ENCODE data around the gene FGD6. TPM values are rescaled to one million over a fixed set of nuclear protein-coding genes. Genes with fewer than 3 reads are reported as not detected.

The FGD6 gene
- total RNA-seq, 1 experiment from 2014 or later: 18.2 TPM

DNA sequence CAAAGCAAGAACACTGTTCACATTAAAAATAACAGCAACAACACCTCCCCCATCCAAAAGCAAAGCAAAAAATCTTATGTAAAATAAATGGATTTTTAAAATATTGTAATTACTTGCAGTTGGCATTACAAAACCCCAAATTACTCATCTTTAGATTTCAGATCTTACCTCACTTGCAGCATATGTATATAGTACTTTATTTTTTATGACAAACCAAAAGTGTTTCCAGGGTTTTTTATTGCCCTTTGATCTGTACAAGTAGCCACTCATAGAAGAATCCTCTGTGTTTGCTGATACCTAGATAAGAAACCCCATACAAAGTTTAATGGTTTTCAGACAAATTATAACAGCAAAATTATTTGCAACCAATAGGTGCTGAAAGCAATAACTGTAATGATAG, 131.7 kb downstream of the FGD6 start:
- Histone ChIP-seq H3K27ac (ENCODE audit: low read depth, low read length) (no peak overlapping the region), H3K9me2 (ENCODE audit: insufficient read depth) (no peaks in the 10 kb centered on the region), H3K9ac (ENCODE audit: low read length) (no peak overlapping the region), H3K4me1 (ENCODE audit: control insufficient read depth in 1 of 2, insufficient read depth in 2 of 2, low read length in 2 of 2) (peaks cover 0 to 8% of the 10 kb centered on the region in 2 experiments; a peak in 2 of 4 replicates), H3K4me2 (ENCODE audit: low read length) (no peak overlapping the region), H4K20me1 (ENCODE audit: insufficient read depth) (no peaks in the 10 kb centered on the region; the same call in 1 of the 2 replicates), H3K9me3 (ENCODE audit: control insufficient read depth in 1 of 2, insufficient read depth in 1 of 2, low read depth in 1 of 2, low read length in 2 of 2) (no peaks in the 10 kb centered on the region), H3K4me3 (replicated peaks in 1 of 2; ENCODE audit: low read depth in 1 of 2, low read length in 2 of 2) (no peak overlapping the region), H3K79me2 (ENCODE audit: insufficient read depth, low read length) (no peaks in the 10 kb centered on the region), H2AFZ (ENCODE audit: low read depth, low read length, poor library complexity, severe bottlenecking) (no peak overlapping the region), H3K27me3 (ENCODE audit: insufficient read depth, low read length) (no peaks in the 10 kb centered on the region), H3K36me3 (ENCODE audit: control insufficient read depth in 1 of 2, insufficient read depth in 2 of 2, low read length in 2 of 2) (no peaks in the 10 kb centered on the region)
- intact Hi-C loops (cut with micrococcal nuclease): no loop called here
- BruUV-seq (replicated peaks): no TSS peak
- TF ChIP-seq MAX (IDR thresholded peaks at IDR 0.05): no peak
- no peak for TF ChIP-seq JUND (IDR thresholded peaks at IDR 0.05)
- TF ChIP-seq ZFX (IDR thresholded peaks at IDR 0.05): no peak
- TF ChIP-seq, protein P1, sequence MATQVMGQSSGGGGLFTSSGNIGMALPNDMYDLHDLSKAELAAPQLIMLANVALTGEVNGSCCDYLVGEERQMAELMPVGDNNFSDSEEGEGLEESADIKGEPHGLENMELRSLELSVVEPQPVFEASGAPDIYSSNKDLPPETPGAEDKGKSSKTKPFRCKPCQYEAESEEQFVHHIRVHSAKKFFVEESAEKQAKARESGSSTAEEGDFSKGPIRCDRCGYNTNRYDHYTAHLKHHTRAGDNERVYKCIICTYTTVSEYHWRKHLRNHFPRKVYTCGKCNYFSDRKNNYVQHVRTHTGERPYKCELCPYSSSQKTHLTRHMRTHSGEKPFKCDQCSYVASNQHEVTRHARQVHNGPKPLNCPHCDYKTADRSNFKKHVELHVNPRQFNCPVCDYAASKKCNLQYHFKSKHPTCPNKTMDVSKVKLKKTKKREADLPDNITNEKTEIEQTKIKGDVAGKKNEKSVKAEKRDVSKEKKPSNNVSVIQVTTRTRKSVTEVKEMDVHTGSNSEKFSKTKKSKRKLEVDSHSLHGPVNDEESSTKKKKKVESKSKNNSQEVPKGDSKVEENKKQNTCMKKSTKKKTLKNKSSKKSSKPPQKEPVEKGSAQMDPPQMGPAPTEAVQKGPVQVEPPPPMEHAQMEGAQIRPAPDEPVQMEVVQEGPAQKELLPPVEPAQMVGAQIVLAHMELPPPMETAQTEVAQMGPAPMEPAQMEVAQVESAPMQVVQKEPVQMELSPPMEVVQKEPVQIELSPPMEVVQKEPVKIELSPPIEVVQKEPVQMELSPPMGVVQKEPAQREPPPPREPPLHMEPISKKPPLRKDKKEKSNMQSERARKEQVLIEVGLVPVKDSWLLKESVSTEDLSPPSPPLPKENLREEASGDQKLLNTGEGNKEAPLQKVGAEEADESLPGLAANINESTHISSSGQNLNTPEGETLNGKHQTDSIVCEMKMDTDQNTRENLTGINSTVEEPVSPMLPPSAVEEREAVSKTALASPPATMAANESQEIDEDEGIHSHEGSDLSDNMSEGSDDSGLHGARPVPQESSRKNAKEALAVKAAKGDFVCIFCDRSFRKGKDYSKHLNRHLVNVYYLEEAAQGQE (IDR thresholded peaks at IDR 0.05; ENCODE audit: low read depth): no peak
- TF ChIP-seq EGR1 (IDR thresholded peaks at IDR 0.05; ENCODE audit: low read depth): no peak
- no peak for TF ChIP-seq ATF3 (IDR thresholded peaks at IDR 0.05)
- TF ChIP-seq RAD21 (IDR thresholded peaks at IDR 0.05; ENCODE audit: low read depth): no peak
- TF ChIP-seq CTCF (IDR thresholded peaks at IDR 0.05 in 2 of 3, conservative IDR thresholded peaks at IDR 0.05 in 1 of 3; ENCODE audit: borderline replicate concordance in 1 of 3, insufficient read depth in 1 of 3, low read depth in 2 of 3, low read length in 2 of 3): no peak
- TF ChIP-seq SP1 (IDR thresholded peaks at IDR 0.05; ENCODE audit: low read depth): no peak
- TF ChIP-seq SIN3A (IDR thresholded peaks at IDR 0.05; ENCODE audit: low read depth): no peak
- no peak for TF ChIP-seq EZH2phosphoT487 (IDR thresholded peaks at IDR 0.05; ENCODE audit: borderline replicate concordance)
- no peak for TF ChIP-seq CBX3 (IDR thresholded peaks at IDR 0.05; ENCODE audit: low read depth)
- no peak for TF ChIP-seq ELF1 (IDR thresholded peaks at IDR 0.05; ENCODE audit: borderline replicate concordance, low read depth)
- no peak for TF ChIP-seq POLR2AphosphoS5 (IDR thresholded peaks at IDR 0.05; ENCODE audit: low read depth, low read length)
- no peak for TF ChIP-seq CEBPB (IDR thresholded peaks at IDR 0.05; ENCODE audit: low read depth)
- no peak for TF ChIP-seq ZNF274 (IDR thresholded peaks at IDR 0.05; ENCODE audit: low read depth, low read length)
- no peak for TF ChIP-seq FOSL1 (IDR thresholded peaks at IDR 0.05; ENCODE audit: low read depth)
- ChIA-PET CTCF (interaction anchor here (1.4 kb wide), 1 partner anchor 12 kb away, joined by 5 read pairs; the partner anchor contains the start of gene NR2C1), POLR2A (interaction anchor here (0.7 to 0.8 kb wide), 2 partner anchors 31 to 388 kb away, joined by 6 read pairs; no protein-coding TSS in a partner anchor), RAD21 (ENCODE audit: low non-redundant PET in 1 of 2, low total read pairs in 2 of 2, uncharacterized antibody in 2 of 2, unreplicated experiment in 2 of 2) (no interaction called here)
- ATAC-seq: no peak
- no peak for DNase-seq (ENCODE audit: low read depth, low spot score)
